H1 (cell line): ENCODE measurements around the gene ARG2. TPM values are rescaled to one million over a fixed set of nuclear protein-coding genes. Genes with fewer than 3 reads are reported as not detected.

Experiments
- BACH1 ChIP-seq: IDR thresholded peaks from 2 replicates; pipeline ENCODE4 v1.6.1; 2012; ENCODE audit warnings: low read length, improper control_type of control experiment
- BCL11A ChIP-seq, 2 experiments: IDR thresholded peaks; one replicate each; pipeline ENCODE4 v1.6.1; 2011; ENCODE audit warnings: low read depth in 2 of 2, low read length in 2 of 2, mild to moderate bottlenecking in 2 of 2
- CHD1 ChIP-seq: IDR thresholded peaks from 2 replicates; pipeline ENCODE4 v1.6.1; 2012; ENCODE audit warnings: low read depth, low read length, improper control_type of control experiment
- CREB1 ChIP-seq: IDR thresholded peaks from 2 replicates; pipeline ENCODE4 v1.6.1; 2012; ENCODE audit warnings: inconsistent platforms
- CTBP2 ChIP-seq: IDR thresholded peaks from 2 replicates; pipeline ENCODE4 v1.7.0; 2011; ENCODE audit warnings: borderline replicate concordance, mild to moderate bottlenecking, moderate library complexity, mixed read lengths, low read length; ENCODE audit not compliant: insufficient read depth, insufficient read length
- EGR1 ChIP-seq: IDR thresholded peaks from 2 replicates; pipeline ENCODE4 v1.6.1; 2011; ENCODE audit warnings: low read depth, low read length, borderline replicate concordance
- GTF2F1 ChIP-seq: IDR thresholded peaks from 2 replicates; pipeline ENCODE4 v1.6.1; 2012; ENCODE audit warnings: low read depth, low read length, improper control_type of control experiment, borderline replicate concordance
- HDAC2 ChIP-seq, 2 experiments: fragments of 300-600 bp in 1 of 2; sonication (generic) in 1 of 2; IDR thresholded peaks; 2 replicates each; pipeline ENCODE4 v1.6.1; 2011 to 2012; ENCODE audit warnings: low read depth in 2 of 2, low read length in 2 of 2, mild to moderate bottlenecking in 2 of 2, moderate library complexity in 2 of 2, borderline replicate concordance in 1 of 2, inconsistent platforms in 1 of 2
- HDAC6 ChIP-seq: IDR thresholded peaks from one replicate; pipeline ENCODE4 v1.7.1; 2012; ENCODE audit warnings: low read depth, mild to moderate bottlenecking, inconsistent platforms, low read length, moderate library complexity
- KDM1A ChIP-seq: fragments of 200-600, 300-600 bp; sonication (generic); IDR thresholded peaks from 2 replicates; pipeline ENCODE4 v1.7.1; 2016; ENCODE audit warnings: mild to moderate bottlenecking, low read length, borderline replicate concordance
- KDM5A ChIP-seq: fragments of 200-600 bp; IDR thresholded peaks from 2 replicates; pipeline ENCODE4 v1.7.1; 2012; ENCODE audit warnings: mild to moderate bottlenecking, low read length, inconsistent platforms, mixed read lengths
- NRF1 ChIP-seq: IDR thresholded peaks from 2 replicates; pipeline ENCODE4 v1.6.1; 2011; ENCODE audit warnings: mild to moderate bottlenecking, low read depth, low read length, improper control_type of control experiment
- PHF8 ChIP-seq: fragments of 200-600 bp; sonication (generic); conservative IDR thresholded peaks from 2 replicates; pipeline ENCODE4 v1.7.1; 2012; ENCODE audit warnings: low read depth, mild to moderate bottlenecking, inconsistent platforms, low read length, moderate library complexity
- POLR2AphosphoS5 ChIP-seq: IDR thresholded peaks from 2 replicates; pipeline ENCODE4 v1.6.1; 2011; ENCODE audit warnings: low read depth, low read length
- RAD21 ChIP-seq, 2 experiments: IDR thresholded peaks in 1 of 2; conservative IDR thresholded peaks in 1 of 2; 2 replicates each; pipeline ENCODE4 v1.6.1; 2011; ENCODE audit warnings: low read depth in 2 of 2, low read length in 2 of 2, improper control_type of control experiment in 1 of 2, inconsistent platforms in 1 of 2, mild to moderate bottlenecking in 1 of 2, moderate library complexity in 1 of 2
- SIRT6 ChIP-seq: IDR thresholded peaks from one replicate; pipeline ENCODE4 v1.7.1; 2012; ENCODE audit warnings: low read length, inconsistent platforms
- SP1 ChIP-seq: IDR thresholded peaks from 2 replicates; pipeline ENCODE4 v1.6.1; 2011; ENCODE audit warnings: low read depth, low read length
- SP2 ChIP-seq: IDR thresholded peaks from 2 replicates; pipeline ENCODE4 v1.6.1; 2012; ENCODE audit warnings: mild to moderate bottlenecking, low read length, inconsistent platforms
- SP4 ChIP-seq: IDR thresholded peaks from 2 replicates; pipeline ENCODE4 v1.6.1; 2012; ENCODE audit warnings: low read length, inconsistent platforms
- SRF ChIP-seq: IDR thresholded peaks from 2 replicates; pipeline ENCODE4 v1.6.1; 2011; ENCODE audit warnings: mild to moderate bottlenecking, low read depth, low read length, moderate library complexity
- TBP ChIP-seq: IDR thresholded peaks from 2 replicates; pipeline ENCODE4 v1.6.1; 2011; ENCODE audit warnings: low read depth, low read length, improper control_type of control experiment
- TEAD4 ChIP-seq: IDR thresholded peaks from 2 replicates; pipeline ENCODE4 v1.6.1; 2012; ENCODE audit warnings: low read depth, low read length, inconsistent platforms, mixed read lengths
- YY1 ChIP-seq: IDR thresholded peaks from 2 replicates; pipeline ENCODE4 v1.6.1; 2011; ENCODE audit warnings: low read depth, mild to moderate bottlenecking, low read length
- ZNF274 ChIP-seq: IDR thresholded peaks from 2 replicates; pipeline ENCODE4 v1.7.0; 2012; ENCODE audit warnings: low read length, borderline replicate concordance; ENCODE audit errors: extremely low read depth
- polyA plus RNA-seq, 7 experiments: library from polyadenylated mRNA; depleted of rRNA in 3 of 7; stranded (reverse) in 5 of 7; unstranded in 2 of 7; fragments of >200 nt in 5 of 7; fragments of 200-250 nt in 2 of 7; gene quantifications; 1 replicate in 5 of 7; 2 replicates in 1 of 7; 4 replicates in 1 of 7; pipeline versions ENCODE4 v1.2.1 to v1.2.3, GENCODE V29; 2011 to 2013; ENCODE audit warnings: missing spikeins in 2 of 7, mixed read lengths in 2 of 7
- total RNA-seq: library from RNA; stranded (reverse); fragmentation: NEBNext Ultra II Directional; extraction: Animal tissue kit (Norgen Biotek cat#: 25700); gene quantifications from 2 replicates; pipeline ENCODE4 v1.2.1, GENCODE V29; 2021
- TF ChIP-seq, protein P1 (sequence below): IDR thresholded peaks from 2 replicates; pipeline ENCODE4 v1.6.1; 2011; ENCODE audit warnings: low read depth, mild to moderate bottlenecking, low read length; ENCODE audit not compliant: insufficient read depth

Gene ARG2
- total and polyA plus RNA-seq, 2 of the 8 experiments (the other 6 are each of a cell fraction or from before 2014, with no cell fraction given): 49.9 to 59.1 TPM

DNA sequence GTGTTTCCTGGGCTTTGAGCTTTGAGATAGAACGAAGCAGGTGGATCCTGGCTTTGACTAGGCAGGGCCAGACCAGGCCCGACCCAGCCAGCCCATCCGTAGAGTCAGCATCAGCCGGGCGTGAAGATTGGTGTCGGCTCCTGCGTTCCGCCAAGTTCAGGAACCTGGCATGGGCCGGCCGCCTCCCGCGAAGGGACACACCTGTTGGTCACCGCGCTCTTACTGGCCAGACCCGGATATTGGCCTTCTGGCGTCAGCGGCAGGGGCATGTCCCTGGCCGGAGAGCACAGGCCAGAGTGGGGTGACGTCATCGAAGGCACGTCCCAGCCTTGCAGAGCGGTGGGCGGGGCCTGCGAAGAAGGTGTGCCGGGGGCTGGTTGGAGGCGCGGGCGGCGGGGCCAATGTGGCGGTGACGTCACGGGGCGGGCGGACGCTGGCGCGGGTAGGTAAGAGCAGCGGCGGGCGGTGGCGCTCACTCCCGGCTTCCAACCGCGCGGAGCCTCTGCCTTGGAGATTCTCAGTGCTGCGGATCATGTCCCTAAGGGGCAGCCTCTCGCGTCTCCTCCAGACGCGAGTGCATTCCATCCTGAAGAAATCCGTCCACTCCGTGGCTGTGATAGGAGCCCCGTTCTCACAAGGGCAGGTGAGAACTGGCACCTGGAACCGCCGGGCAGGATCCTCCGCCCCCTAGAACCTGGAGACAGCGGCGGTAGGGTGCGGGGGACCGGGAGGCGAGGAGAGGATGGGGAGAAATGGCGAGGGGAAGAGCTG is at the start of gene ARG2 (continued):
- TF ChIP-seq SP4 (peak; percentile 52; the same call in 1 of the 2 replicates), HDAC2 (IDR thresholded peaks at IDR 0.05; ENCODE audit: borderline replicate concordance in 1 of 2, low read depth in 2 of 2, low read length in 2 of 2) (no peak), BACH1 (no peak), SIRT6 (no peak), NRF1 (no peak), TBP (peak; percentile 78), KDM5A (no peak), BCL11A (IDR thresholded peaks at IDR 0.05; ENCODE audit: low read depth in 2 of 2, low read length in 2 of 2) (no peak), HDAC6 (no peak), CREB1 (peak; percentile 97), KDM1A (no peak), POLR2AphosphoS5 (peak; percentile 74), PHF8 (peak; percentile 73), SRF (no peak), EGR1 (no peak), YY1 (no peak), CHD1 (no peak), SP1 (0 out of 2 replicates have a peak, but pooled peaks have one; percentile 34), CTBP2 (peak; percentile 87), TEAD4 (0 out of 2 replicates have a peak, but pooled peaks have one; percentile 2), SP2 (no peak), GTF2F1 (no peak), ZNF274 (no peak), RAD21 (IDR thresholded peaks at IDR 0.05 in 1 of 2, conservative IDR thresholded peaks at IDR 0.05 in 1 of 2; ENCODE audit: low read depth in 2 of 2, low read length in 2 of 2) (no peak)
- TF ChIP-seq, protein P1, sequence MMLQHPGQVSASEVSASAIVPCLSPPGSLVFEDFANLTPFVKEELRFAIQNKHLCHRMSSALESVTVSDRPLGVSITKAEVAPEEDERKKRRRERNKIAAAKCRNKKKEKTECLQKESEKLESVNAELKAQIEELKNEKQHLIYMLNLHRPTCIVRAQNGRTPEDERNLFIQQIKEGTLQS: 0 out of 2 replicates have a peak, but pooled peaks have one; percentile 1
